B cell (primary cell): Measurements from ENCODE around the gene FOXP4. TPM values are rescaled to one million over a fixed set of nuclear protein-coding genes. Genes with fewer than 3 reads are reported as not detected.

Source experiments
- ATAC-seq: fragments of 200-7000 bp; cut with Tn5 transposase; one replicate; pipeline ENCODE4 v1.10.0; 2021; ENCODE audit warnings: low read depth, mild to moderate bottlenecking, moderate number of reproducible peaks, moderate library complexity
- CTCF ChIA-PET: fragments of 350-600 bp; sonication (Branson Sonifier 250); formaldehyde crosslinking; loops from one replicate; lab custom pipeline; 2021; ENCODE audit warnings: antibody characterized with exemption, inconsistent platforms; lab: Charles Lee
- POLR2A ChIA-PET: fragments of 350-600 bp; sonication (Branson Sonifier 250); formaldehyde crosslinking; loops from one replicate; lab custom pipeline; 2021; ENCODE audit warnings: antibody characterized with exemption; lab: Charles Lee
- DNase-seq: peaks from one replicate; pipeline ENCODE4 v3.0.0; 2013
- H2AFZ ChIP-seq: 2 replicates; pipeline ENCODE4 v1.6.1; 2012; ENCODE audit warnings: mild to moderate bottlenecking, low read depth, low read length; ENCODE audit not compliant: insufficient read depth, poor library complexity, severe bottlenecking
- H3K27ac ChIP-seq, 2 donors: 1 replicate in 1 of 2; 2 replicates in 1 of 2; pipeline ENCODE4 v1.5.1; 2012 to 2013; ENCODE audit warnings: low read length in 2 of 2, mild to moderate bottlenecking in 2 of 2, moderate library complexity in 1 of 2
- H3K27me3 ChIP-seq, 4 experiments: fragments of 200-600 bp in 1 of 4; sonication (generic) in 1 of 4; replicated peaks in 1 of 4; 1 replicate in 2 of 4; 2 replicates in 2 of 4; pipeline versions ENCODE4 v1.6.1 to v1.7.0; 2013 to 2016; ENCODE audit warnings: low read length in 3 of 4, mild to moderate bottlenecking in 2 of 4, mixed read lengths in 1 of 4, moderate library complexity in 1 of 4; ENCODE audit not compliant: insufficient read depth in 4 of 4, control insufficient read depth in 3 of 4; ENCODE audit errors: control extremely low read depth in 1 of 4
- H3K36me3 ChIP-seq, 2 experiments: replicated peaks in 1 of 2; 1 replicate in 1 of 2; 2 replicates in 1 of 2; pipeline versions ENCODE4 v1.6.1 to v1.7.1; 2013; ENCODE audit warnings: low read length in 1 of 2; ENCODE audit not compliant: insufficient read depth in 2 of 2, control insufficient read depth in 1 of 2; ENCODE audit errors: control extremely low read depth in 1 of 2, extremely low read depth in 1 of 2
- H3K4me1 ChIP-seq, 2 donors: fragments of 200-600 bp in 1 of 2; sonication (generic) in 1 of 2; 1 replicate in 1 of 2; 2 replicates in 1 of 2; pipeline versions ENCODE4 v1.5.1 to v1.6.1; 2013 to 2017; ENCODE audit warnings: low read length in 2 of 2; ENCODE audit not compliant: control insufficient read depth in 2 of 2, insufficient read depth in 2 of 2
- H3K4me2 ChIP-seq: replicated peaks from 2 replicates; pipeline ENCODE3; 2012; ENCODE audit warnings: mild to moderate bottlenecking, low read depth, low read length; ENCODE audit not compliant: poor library complexity, severe bottlenecking
- H3K4me3 ChIP-seq, 5 experiments: fragments of 200-600 bp in 1 of 5; sonication (generic) in 1 of 5; 1 replicate in 3 of 5; 2 replicates in 2 of 5; pipeline versions ENCODE4 v1.5.1 to v1.7.0; 2011 to 2016; ENCODE audit warnings: low read length in 4 of 5, mild to moderate bottlenecking in 4 of 5, low read depth in 2 of 5, control low read depth in 1 of 5, moderate library complexity in 1 of 5; ENCODE audit not compliant: insufficient read depth in 1 of 5; ENCODE audit errors: control extremely low read depth in 1 of 5, extremely low read depth in 1 of 5
- H3K79me2 ChIP-seq: fragments of 200-600 bp; sonication (generic); one replicate; pipeline ENCODE4 v1.6.0; 2016; ENCODE audit warnings: low read length; ENCODE audit not compliant: control insufficient read depth, insufficient read depth
- H3K9ac ChIP-seq: fragments of 200-600 bp; sonication (generic); 2 replicates; pipeline ENCODE4 v1.6.1; 2017; ENCODE audit warnings: mild to moderate bottlenecking, low read length, moderate library complexity
- H3K9me3 ChIP-seq, 3 donors: one replicate each; pipeline versions ENCODE4 v1.6.1 to v1.7.1; 2013; ENCODE audit warnings: low read length in 2 of 3; ENCODE audit not compliant: control insufficient read depth in 2 of 3, insufficient read depth in 1 of 3; ENCODE audit errors: control extremely low read depth in 1 of 3
- H4K20me1 ChIP-seq: 2 replicates; pipeline ENCODE4 v1.6.0; 2012; ENCODE audit warnings: mild to moderate bottlenecking, low read length; ENCODE audit not compliant: insufficient read depth, control insufficient read depth, poor library complexity, severe bottlenecking
- H3K27ac Mint-ChIP-seq: one replicate; pipeline ENCODE4 v1.8.0; 2021; ENCODE audit warnings: mixed read lengths
- H3K27me3 Mint-ChIP-seq: one replicate; pipeline ENCODE4 v1.8.0; 2021; ENCODE audit warnings: mixed read lengths
- H3K4me1 Mint-ChIP-seq: one replicate; pipeline ENCODE4 v1.8.0; 2021; ENCODE audit warnings: mixed read lengths
- H3K4me3 Mint-ChIP-seq: one replicate; pipeline ENCODE4 v1.8.0; 2021; ENCODE audit warnings: mixed read lengths
- H3K9me3 Mint-ChIP-seq: one replicate; pipeline ENCODE4 v1.8.0; 2022; ENCODE audit warnings: mixed read lengths; ENCODE audit not compliant: insufficient read depth
- CTCF ChIP-seq: fragments of 200-600 bp; IDR thresholded peaks from one replicate; pipeline ENCODE4 v1.8.0; 2022; ENCODE audit warnings: antibody characterized with exemption, mild to moderate bottlenecking
- EZH2 ChIP-seq: IDR thresholded peaks from 2 replicates; pipeline ENCODE4 v1.6.1; 2012; ENCODE audit warnings: borderline replicate concordance, low read depth, mild to moderate bottlenecking, moderate library complexity, low read length; ENCODE audit not compliant: insufficient read depth, poor library complexity, severe bottlenecking
- WGBS: methylation state at CpG from one replicate; pipeline ENCODE4 v1.1.5; 2013; ENCODE audit warnings: missing lambda C conversion rate; ENCODE audit not compliant: insufficient coverage; 5-methylcytosine and 5-hydroxymethylcytosine counted together
- intact Hi-C: fragments of 100-400 bp; cut with micrococcal nuclease; formaldehyde crosslinking; loops from one replicate; pipeline ENCODE4 v1.10.0; 2022
- polyA plus RNA-seq: library from polyadenylated mRNA; depleted of rRNA; stranded (reverse); fragments of >200 nt; gene quantifications from 2 replicates; pipeline ENCODE4 v1.2.3, GENCODE V29; 2012
- total RNA-seq, 2 donors: library from RNA; stranded (reverse); fragments of 120-200 nt in 1 of 2; gene quantifications; 1 replicate in 1 of 2; 2 replicates in 1 of 2; pipeline versions ENCODE4 v1.2.3 to v1.2.4, GENCODE V29; 2013 to 2022

FOXP4 gene
- total and polyA plus RNA-seq, 2 donors (not counting 1 experiment from before 2014, with no cell fraction given) = 17.0 to 38.7 TPM

GRCh38 chr6:41587131-41587879 is 41.1 kb downstream of the FOXP4 start:
- Histone ChIP-seq H3K36me3 (peaks cover 0 to 25% of the 10 kb centered on the region in 2 experiments), H3K27ac (no peak overlapping the region), H3K4me3 (no peak overlapping the region), H3K9ac (no peak overlapping the region), H2AFZ (no peak overlapping the region), H3K79me2 (no peaks in the 10 kb centered on the region), H3K4me1 (peaks cover 0 to 3% of the 10 kb centered on the region in 2 donors), H3K9me3 (no peaks in the 10 kb centered on the region), H3K4me2 (no peak overlapping the region), H3K27me3 (no peaks in the 10 kb centered on the region), H4K20me1 (peaks cover 4% of the 10 kb centered on the region)
- Mint-ChIP-seq H3K4me3 (no peak overlapping the region), H3K4me1 (peaks cover 2% of the 10 kb centered on the region), H3K27ac (no peak overlapping the region), H3K9me3 (no peaks in the 10 kb centered on the region), H3K27me3 (no peaks in the 10 kb centered on the region)
- intact Hi-C loops = no loop called here
- ATAC-seq (no peak), DNase-seq (no peak)
- CTCF ChIA-PET = interaction anchor here (0.5 to 11.9 kb wide), 4 partner anchors 117 to 221 kb away, joined by 3 to 181 read pairs (median 3); no protein-coding TSS in a partner anchor
- TF ChIP-seq CTCF = no peak
- TF ChIP-seq EZH2 = no peak
- WGBS = 97% methylated on average over 24 of the region's 26 CpGs
- POLR2A ChIA-PET = no interaction called here

GRCh38 chr6:41588111-41588510 is 41.9 kb downstream of the FOXP4 start:
- Mint-ChIP-seq H3K27me3 (no peaks in the 10 kb centered on the region), H3K27ac (no peak overlapping the region), H3K4me1 (peaks cover 2% of the 10 kb centered on the region), H3K4me3 (no peak overlapping the region), H3K9me3 (no peaks in the 10 kb centered on the region)
- Histone ChIP-seq H3K36me3 (peaks cover 0 to 27% of the 10 kb centered on the region in 2 experiments), H3K27ac (no peak overlapping the region), H4K20me1 (peaks cover 4% of the 10 kb centered on the region), H3K9me3 (no peaks in the 10 kb centered on the region), H3K79me2 (no peaks in the 10 kb centered on the region), H3K4me3 (no peak overlapping the region), H3K4me1 (peaks cover 0 to 3% of the 10 kb centered on the region in 2 donors), H3K27me3 (no peaks in the 10 kb centered on the region), H3K9ac (no peak overlapping the region), H2AFZ (no peak overlapping the region), H3K4me2 (no peak overlapping the region)
- intact Hi-C loops = no loop called here
- ATAC-seq (no peak), DNase-seq (no peak)
- CTCF ChIA-PET = interaction anchor here (1.6 to 11.9 kb wide), 3 partner anchors 9 to 164 kb away, joined by 4 to 181 read pairs (median 114); no protein-coding TSS in a partner anchor
- POLR2A ChIA-PET = no interaction called here
- 93% methylated on average over 11 of the region's 15 CpGs for WGBS
- TF ChIP-seq CTCF = no peak
- no peak for TF ChIP-seq EZH2
